ENCODE measurements around the gene FGGY. TPM values are rescaled to one million over a fixed set of nuclear protein-coding genes. Genes with fewer than 3 reads are reported as not detected.
"Not testable (repeated sequence)": the region's sequence is repeated elsewhere in the genome, so short reads cannot be mapped to it uniquely, and the experiment has no call there.

The FGGY gene
- total RNA-seq, 1 donor, result 24.6 TPM

DNA sequence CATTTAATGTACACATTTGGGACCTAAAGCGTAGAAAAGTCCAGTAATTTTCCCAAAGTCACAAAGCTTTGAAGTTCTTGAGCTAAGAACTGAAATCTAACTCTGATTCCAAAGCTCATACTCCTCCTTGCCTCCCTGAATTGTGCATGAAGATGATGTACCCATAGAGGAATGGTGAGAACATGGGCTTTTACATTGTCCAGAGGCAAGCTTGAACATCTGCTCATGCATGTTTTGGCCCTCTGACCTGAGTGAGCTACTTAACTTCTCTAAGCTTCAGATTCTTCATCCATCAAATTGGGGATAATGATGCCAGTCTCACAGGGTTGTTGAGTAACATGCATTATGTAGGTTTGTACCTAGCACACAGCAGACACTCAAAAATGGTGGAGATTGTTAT lies 259.5 kb downstream of the FGGY start:
- H3K79me2 ChIP-seq (ENCODE audit: insufficient read depth, low read length), result no peaks in the 10 kb centered on the region

DNA sequence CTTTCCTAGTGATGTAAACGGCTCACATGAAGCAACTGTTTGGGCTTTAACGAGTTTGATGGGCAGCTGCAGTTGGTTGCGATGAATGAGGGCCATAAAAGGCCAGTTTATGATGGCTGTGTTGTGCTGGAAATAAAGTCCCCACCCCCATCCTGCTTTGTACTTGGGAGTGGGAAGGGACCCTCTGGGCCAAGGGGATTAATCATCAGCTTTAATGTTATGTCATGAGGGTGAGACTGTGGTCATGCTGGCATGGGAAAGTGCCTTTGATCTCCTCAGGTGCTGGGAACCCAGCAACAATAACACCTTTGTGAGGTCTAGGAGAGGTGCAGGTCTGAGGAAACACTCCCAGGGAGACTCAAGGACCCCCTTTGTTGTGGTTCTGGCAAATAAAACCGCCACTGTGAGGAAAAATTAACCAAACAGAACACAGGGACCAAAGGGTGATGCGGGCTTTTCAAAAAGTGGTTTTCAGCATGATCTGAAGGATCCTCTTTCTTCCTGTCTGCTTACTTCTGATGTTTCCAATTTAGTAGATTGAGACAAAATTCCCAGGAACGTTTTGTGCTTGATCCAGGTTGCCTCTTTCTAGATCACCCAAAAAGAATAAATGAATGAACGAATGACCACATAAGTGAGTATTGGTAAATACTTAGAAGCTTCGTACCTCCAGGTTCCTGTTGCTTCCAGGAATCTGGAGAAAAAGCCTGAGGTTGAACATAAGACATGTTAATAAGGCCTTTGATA lies 260.1 kb downstream of the FGGY start:
- Histone ChIP-seq H3K9me3 (ENCODE audit: low read depth, low read length) (no peaks in the 10 kb centered on the region), H3K27me3 (ENCODE audit: insufficient read depth, low read length) (no peaks in the 10 kb centered on the region), H3K27ac (ENCODE audit: low read depth, low read length) (no peak overlapping the region), H3K4me1 (ENCODE audit: insufficient read depth, low read length) (peaks cover 6% of the 10 kb centered on the region), H3K4me3 (ENCODE audit: insufficient read depth, low read length) (no peak overlapping the region), H3K4me2 (ENCODE audit: insufficient read depth, low read length) (no peak overlapping the region), H3K79me2 (ENCODE audit: insufficient read depth, low read length) (no peaks in the 10 kb centered on the region), H3K36me3 (ENCODE audit: insufficient read depth, low read length) (no peaks in the 10 kb centered on the region), H2AFZ (ENCODE audit: low read length) (no peak overlapping the region), H4K20me1 (ENCODE audit: insufficient read depth, low read length) (no peaks in the 10 kb centered on the region)
- no peak for DNase-seq (ENCODE audit: insufficient read length, low spot score, missing footprints)
- TF ChIP-seq, protein P1, sequence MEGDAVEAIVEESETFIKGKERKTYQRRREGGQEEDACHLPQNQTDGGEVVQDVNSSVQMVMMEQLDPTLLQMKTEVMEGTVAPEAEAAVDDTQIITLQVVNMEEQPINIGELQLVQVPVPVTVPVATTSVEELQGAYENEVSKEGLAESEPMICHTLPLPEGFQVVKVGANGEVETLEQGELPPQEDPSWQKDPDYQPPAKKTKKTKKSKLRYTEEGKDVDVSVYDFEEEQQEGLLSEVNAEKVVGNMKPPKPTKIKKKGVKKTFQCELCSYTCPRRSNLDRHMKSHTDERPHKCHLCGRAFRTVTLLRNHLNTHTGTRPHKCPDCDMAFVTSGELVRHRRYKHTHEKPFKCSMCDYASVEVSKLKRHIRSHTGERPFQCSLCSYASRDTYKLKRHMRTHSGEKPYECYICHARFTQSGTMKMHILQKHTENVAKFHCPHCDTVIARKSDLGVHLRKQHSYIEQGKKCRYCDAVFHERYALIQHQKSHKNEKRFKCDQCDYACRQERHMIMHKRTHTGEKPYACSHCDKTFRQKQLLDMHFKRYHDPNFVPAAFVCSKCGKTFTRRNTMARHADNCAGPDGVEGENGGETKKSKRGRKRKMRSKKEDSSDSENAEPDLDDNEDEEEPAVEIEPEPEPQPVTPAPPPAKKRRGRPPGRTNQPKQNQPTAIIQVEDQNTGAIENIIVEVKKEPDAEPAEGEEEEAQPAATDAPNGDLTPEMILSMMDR (IDR thresholded peaks at IDR 0.05; ENCODE audit: extremely low read depth, low read depth, low read length), result no peak

More for the DNA sequence above, 259.5 kb downstream of the FGGY start:
- Histone ChIP-seq H3K36me3 (ENCODE audit: insufficient read depth, low read length) (no peaks in the 10 kb centered on the region), H3K27ac (ENCODE audit: low read depth, low read length) (no peak overlapping the region), H4K20me1 (ENCODE audit: insufficient read depth, low read length) (no peaks in the 10 kb centered on the region), H3K4me3 (ENCODE audit: insufficient read depth, low read length) (no peak overlapping the region), H3K9me3 (ENCODE audit: low read depth, low read length) (no peaks in the 10 kb centered on the region), H3K27me3 (ENCODE audit: insufficient read depth, low read length) (no peaks in the 10 kb centered on the region), H3K4me1 (ENCODE audit: insufficient read depth, low read length) (peaks cover 6% of the 10 kb centered on the region), H3K4me2 (ENCODE audit: insufficient read depth, low read length) (no peak overlapping the region), H2AFZ (ENCODE audit: low read length) (no peak overlapping the region)
- TF ChIP-seq, protein P1 (IDR thresholded peaks at IDR 0.05; ENCODE audit: extremely low read depth, low read depth, low read length), result no peak
- no peak for DNase-seq (ENCODE audit: insufficient read length, low spot score, missing footprints)

DNA sequence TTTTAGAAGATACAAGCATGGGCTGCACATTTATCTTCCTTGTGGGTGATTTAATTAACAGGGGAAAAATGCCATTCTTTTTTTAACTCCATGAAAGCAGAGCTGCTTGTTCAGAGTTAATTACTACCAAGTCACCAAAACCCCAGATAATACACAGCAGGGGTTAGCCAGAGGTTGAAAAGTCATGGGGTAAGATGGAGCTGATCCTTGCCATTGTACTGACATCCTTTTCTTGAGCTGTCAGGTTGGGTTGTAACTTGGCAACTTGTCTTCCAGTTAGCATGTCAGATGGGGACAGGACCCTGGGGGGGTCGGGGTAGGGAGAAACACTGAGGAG lies 260.6 kb downstream of the FGGY start:
- peaks cover 6% of the 10 kb centered on the region for H3K4me1 ChIP-seq (ENCODE audit: insufficient read depth, low read length)
- no peak overlapping the region for H3K4me2 ChIP-seq (ENCODE audit: insufficient read depth, low read length)
- H4K20me1 ChIP-seq (ENCODE audit: insufficient read depth, low read length), result no peaks in the 10 kb centered on the region
- H3K27ac ChIP-seq (ENCODE audit: low read depth, low read length), result no peak overlapping the region
- TF ChIP-seq, protein P1 (IDR thresholded peaks at IDR 0.05; ENCODE audit: extremely low read depth, low read depth, low read length), result no peak
- H3K4me3 ChIP-seq (ENCODE audit: insufficient read depth, low read length), result no peak overlapping the region
- H3K9me3 ChIP-seq (ENCODE audit: low read depth, low read length), result no peaks in the 10 kb centered on the region
- DNase-seq (ENCODE audit: insufficient read length, low spot score, missing footprints), result no peak
- H2AFZ ChIP-seq (ENCODE audit: low read length), result no peak overlapping the region
- no peaks in the 10 kb centered on the region for H3K79me2 ChIP-seq (ENCODE audit: insufficient read depth, low read length)
- H3K27me3 ChIP-seq (ENCODE audit: insufficient read depth, low read length), result no peaks in the 10 kb centered on the region
- H3K36me3 ChIP-seq (ENCODE audit: insufficient read depth, low read length), result no peaks in the 10 kb centered on the region

DNA sequence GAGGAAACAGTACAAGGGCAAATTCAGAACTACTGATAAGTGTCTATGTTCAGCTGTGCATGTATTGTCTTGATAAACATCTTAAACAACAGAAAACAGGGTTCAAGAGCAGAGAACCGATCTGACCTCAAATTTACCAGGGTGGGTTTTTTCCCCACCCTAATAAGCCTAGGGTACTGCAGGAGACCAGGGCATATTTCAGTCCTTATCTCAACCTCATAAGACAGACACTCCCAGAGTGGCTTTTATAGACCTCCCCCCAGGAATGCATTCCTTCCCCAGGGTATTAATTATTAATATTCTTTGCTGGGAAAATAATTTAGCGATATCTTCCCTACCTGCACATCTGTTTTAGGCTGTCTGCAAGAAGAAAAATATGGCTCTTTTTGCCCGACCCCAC lies 261.7 kb downstream of the FGGY start:
- H3K36me3 ChIP-seq (ENCODE audit: insufficient read depth, low read length); DNase-seq (ENCODE audit: insufficient read length, low spot score, missing footprints); H3K79me2 ChIP-seq (ENCODE audit: insufficient read depth, low read length); H2AFZ ChIP-seq (ENCODE audit: low read length); H3K27ac ChIP-seq (ENCODE audit: low read depth, low read length); H3K27me3 ChIP-seq (ENCODE audit: insufficient read depth, low read length); H3K4me3 ChIP-seq (ENCODE audit: insufficient read depth, low read length); H3K4me1 ChIP-seq (ENCODE audit: insufficient read depth, low read length); H3K4me2 ChIP-seq (ENCODE audit: insufficient read depth, low read length); H4K20me1 ChIP-seq (ENCODE audit: insufficient read depth, low read length); H3K9me3 ChIP-seq (ENCODE audit: low read depth, low read length): not testable (repeated sequence)

Measured in osteoblast (primary cell).